HS-27A (cell line): ENCODE data around the gene B4GALT1.

Source experiments
- DNase-seq: peaks from one replicate; pipeline ENCODE4 v3.0.0-alpha.2; 2012; ENCODE audit warnings: low read depth, missing footprints

Gene B4GALT1

DNA sequence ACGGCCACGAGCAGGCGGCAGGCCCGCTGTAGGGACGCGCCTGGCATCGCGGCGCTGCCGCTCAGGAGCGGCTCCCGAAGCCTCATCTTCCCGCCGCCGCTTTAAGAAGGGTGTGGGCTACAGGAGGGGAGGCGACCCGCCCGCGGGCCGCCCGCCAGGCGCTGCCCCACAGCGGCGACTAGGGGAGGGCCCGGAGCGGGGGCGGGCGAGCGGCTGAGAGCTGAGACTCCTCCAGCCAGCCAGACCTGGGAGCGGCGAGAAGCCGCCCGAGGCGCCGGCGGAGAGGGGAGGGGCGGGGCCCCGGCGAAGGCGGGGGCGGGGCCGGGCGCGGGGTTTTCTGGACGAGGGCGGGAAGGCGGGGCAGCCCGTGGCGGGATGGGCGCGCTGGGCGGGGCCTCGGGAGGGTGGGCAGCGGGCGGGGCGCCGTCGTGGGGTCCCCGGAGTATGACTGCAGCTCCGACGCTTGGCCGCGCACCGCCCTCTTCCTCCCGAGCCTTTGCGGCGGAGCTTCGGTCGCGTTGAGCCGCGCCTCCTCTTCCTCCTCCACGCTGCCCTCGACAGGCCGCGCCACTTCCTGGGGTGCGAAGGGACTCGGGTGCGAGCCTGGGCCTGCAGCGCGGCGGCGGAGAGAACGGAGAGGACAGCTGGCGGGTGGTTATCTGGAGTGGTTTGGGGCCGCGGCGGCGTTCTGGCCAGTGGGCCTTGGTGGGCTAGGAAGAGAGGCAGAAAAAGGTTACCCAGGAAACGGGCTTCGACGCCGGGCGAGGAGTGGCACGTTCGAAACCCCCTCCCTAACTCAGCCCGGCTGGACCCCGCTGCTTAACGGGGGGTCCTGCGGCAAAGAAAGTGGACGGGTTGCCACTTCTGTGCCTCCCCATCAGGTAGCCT lies at the start of gene B4GALT1:
Gene B4GALT1 (minus strand): TSS at position 253 of the 888 bp plus-strand sequence. CDS start 167 bp downstream, at position 86.
- peak; percentile 79 for DNase-seq

GRCh38 chr9:33211695-33212393 lies 44.7 kb upstream of the B4GALT1 start:
- no peak for DNase-seq

DNA sequence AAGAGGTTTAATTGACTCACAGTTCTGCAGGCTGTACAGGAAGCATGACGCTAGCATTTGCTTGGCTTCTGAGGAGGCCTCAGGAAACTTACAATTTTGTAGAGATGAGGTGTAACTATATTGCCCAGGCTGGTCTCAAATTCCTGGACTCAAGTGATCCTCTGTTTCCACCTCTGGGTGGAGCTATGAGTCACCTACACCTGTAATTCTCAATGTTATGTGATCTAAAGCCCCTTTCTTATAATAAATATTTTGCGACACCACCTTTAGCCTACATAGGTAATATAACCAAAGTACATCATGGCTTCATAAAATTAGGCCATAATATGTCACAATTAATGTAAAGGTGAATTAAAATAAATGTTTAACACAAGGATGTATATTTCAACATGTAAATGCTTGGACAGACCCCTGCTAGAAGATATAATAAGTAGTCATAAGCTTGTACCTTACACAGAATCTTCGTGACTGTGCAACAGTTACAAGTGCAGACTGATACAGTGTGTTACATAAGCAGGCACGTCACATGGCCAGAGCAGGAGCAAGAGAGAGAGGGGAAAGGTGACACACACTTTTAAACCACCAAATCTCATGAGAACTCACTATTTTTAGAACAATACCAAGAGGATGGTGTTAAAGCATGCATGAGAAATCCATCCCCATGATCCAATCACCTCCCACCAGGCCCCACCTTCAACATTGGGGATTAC lies 43.0 kb upstream of the B4GALT1 start:
- DNase-seq = no peak

DNA sequence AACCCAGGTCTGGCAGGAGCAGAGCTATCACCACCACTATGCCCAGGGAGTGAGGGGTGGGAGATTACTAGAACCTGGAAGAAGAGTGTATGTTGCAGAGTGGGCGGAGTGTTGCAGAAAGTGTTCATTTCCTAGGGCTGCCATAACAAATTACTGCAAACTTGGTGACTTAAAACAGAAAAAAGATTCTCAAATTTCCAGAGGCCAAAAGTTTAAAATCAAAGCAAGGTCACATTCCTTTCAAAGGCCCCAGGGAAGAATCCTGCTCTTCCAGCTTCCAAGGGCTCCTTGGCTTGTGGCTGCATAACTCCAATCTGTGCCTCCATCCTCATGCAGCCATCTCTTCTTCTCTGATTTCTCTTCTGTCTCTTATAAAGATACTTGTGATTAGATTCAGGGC lies 42.3 kb upstream of the B4GALT1 start:
- no peak for DNase-seq

DNA sequence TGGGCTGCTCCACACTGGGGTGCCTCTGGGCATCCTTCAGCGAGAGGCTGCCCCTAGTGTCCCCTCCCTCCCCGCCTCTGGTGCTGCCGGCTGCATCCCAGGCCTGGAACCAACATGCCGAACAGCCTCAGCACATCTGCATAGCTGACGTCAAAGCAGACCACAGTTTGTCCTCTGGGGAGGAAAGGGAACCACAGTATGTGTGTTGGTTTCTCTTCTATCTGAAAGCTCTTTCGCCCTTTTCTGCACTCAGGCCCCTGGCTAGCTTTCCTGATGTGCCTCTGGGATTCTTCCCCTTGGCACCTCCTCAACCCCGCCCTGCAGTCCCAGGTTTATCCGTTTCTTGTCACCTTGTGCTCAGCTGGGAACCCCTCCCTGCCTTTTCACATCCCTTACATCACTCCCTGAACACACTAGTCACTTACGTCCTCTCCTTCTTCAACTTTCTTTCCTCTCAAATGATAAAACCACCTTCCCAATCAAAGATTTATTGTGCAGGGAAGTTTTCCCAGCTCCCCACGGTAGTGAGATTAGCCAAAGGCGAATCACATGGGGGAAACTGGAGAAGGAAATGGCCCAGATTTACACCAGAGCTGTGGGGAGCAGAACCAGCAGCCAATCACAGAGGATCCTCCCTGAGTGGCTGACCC lies 35.5 kb upstream of the B4GALT1 start:
- DNase-seq = no peak

DNA sequence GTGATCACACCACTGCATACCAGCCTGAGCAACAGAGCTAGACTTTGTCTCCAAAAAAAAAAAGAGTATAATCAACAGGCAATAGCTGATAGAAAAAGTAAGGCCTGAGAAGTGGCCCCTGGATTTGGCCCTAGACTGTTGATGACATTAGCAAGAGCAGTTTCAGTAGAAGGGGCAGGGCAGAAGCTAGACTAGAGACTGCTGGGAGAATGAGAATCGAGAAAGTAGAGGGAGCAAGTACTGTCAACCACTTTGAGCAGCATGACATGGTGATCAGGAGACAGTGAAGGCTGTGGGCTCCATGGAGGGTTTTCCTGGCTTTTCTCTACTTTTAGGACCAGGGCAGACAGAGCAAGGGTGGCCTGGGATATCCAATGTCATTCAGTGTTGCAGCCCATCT lies 34.9 kb upstream of the B4GALT1 start:
- no peak for DNase-seq

- no peak for DNase-seq
Measured at GRCh38 chr9:33198165-33198564, 31.0 kb upstream of the B4GALT1 start.

DNA sequence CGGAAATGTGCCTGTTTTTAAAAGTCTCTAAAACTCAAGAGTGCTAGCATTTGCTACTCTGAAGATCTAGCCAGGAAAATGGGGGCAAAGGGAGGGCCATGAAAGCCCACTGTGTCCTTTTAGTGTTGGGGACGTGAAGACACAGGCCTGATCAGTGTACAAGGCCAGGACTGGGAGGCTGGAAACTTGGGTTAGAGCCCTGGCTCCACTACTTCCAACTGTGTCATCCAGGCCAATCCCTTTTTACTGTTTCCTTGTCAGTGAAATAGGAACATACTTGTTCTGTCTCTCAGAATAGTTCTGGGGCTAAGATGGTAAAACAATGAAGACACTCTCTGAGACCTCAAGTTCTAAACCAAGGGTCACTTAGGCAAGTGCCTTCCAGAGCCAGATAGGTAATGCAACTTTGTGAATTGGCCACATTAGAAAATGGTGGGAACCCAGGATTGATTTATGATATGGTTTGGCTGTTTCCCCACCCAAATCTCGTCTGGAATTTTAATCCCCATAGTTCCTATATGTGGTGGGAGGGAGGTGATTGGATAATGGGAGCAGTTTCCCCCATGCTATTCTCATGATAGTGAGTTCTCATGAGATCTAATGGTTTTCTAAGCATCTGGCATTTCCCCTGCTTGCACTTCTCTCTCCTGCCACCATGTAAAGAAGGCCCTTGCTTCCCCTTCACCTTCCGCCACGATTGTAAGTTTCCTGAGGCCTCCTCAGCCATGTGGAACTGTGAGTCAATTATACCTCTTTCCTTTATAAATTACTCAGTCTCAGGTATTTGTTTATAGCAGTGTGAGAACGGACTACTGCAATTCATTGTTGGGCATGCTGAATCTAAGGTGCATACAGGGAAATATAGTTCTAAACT lies 30.4 kb upstream of the B4GALT1 start:
- no peak for DNase-seq

DNA sequence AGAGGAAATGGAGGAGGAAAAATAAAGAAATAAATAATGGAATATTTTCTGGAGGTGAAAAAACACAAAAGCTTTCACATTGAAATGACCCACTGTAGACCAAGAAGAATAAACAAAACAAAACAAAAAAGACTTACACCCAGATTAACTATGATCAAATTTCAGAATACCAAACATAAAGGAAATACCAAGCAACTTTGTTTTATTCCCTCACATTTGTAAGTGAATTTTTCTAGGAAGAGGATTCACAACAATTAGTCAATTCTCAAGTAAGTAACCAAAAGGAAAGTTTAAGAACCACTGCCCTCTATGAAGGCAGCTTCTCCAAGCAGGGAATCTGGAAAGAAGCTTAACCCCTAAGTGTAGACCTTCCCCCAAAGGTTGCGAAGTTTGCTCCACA lies 29.6 kb upstream of the B4GALT1 start:
- DNase-seq = no peak

- no peak for DNase-seq
Measured at GRCh38 chr9:33193818-33194217, 26.7 kb upstream of the B4GALT1 start.

GRCh38 chr9:33192493-33193255 lies 25.5 kb upstream of the B4GALT1 start:
- no peak for DNase-seq

GRCh38 chr9:33190021-33190705 lies 23.0 kb upstream of the B4GALT1 start:
- DNase-seq = no peak

DNA sequence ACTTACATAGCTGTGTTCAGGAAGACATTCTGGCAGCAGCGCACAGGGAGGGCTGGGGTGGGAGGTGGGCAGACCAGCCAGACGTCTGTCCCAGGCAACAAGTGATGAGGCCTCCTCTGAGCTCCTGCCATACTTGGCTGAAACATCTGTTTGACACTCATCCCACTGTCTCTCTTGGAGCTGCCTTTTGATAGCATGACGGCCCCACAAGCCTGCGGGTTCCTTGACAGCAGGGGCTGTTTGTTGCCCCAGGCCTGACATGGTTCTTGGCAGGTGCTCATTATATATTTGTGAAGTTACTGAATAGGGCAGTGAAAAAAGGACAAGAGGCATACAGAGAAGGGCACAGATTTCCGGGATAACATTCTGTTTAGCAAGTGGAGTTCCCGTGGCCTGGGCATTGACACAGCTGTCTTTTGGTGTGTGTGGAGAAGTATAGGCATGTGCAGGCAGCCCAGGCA lies 22.2 kb upstream of the B4GALT1 start:
- no peak for DNase-seq

DNA sequence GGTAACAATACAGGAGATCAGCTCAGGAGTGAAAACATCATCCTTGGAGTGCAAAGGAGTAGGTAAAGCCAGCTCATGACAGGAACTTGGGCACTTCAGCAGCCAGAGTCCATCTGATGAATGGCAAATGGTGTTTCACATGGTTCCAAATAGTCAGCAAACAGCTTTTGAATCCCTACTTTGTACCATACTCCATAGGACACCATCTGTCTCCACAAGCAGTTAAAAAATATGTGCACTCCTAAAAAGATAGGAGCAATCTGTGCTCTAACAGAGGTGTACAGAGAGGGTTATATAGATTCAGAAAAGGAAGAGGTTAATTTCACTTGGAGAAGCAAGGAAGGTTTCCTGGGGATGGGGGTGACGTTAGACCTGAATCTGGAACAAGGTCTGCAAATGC lies 21.6 kb upstream of the B4GALT1 start:
- DNase-seq = no peak

- DNase-seq = no peak
Measured at GRCh38 chr9:33187519-33188218, 20.5 kb upstream of the B4GALT1 start.

DNA sequence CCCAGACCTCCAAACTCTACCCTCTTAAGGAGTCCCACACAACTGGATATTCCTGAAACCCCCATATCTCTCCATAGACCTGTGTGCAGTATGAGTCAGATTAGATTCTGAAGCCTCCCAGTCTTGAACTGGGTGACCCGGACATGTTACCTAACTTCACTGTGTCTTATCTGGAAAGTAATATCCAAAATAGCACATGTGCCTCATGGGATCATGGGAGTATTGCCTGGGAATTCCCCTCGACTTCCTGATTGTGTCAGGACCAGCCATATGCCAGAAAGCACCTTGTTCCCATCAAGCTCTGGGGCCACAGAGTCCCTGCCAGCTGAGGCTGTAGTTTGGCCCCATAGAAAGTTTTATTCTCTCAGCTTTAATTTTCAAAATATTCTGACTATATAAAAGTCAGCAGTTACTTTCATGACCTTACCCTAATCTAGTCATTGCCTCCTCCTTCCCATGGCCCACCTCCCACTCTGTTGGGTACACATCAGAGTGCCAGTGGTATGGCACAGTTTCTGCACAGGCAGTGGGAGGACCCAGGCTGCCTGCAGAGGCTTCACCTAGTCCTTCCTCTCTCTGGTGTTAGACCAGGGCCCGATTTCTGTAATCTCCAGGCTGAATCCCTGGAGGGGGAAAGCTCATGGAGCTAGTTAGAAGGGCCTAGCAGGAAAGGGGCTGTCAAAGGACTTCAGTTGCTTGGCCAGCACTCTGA lies 19.5 kb upstream of the B4GALT1 start:
- no peak for DNase-seq

GRCh38 chr9:33185858-33186257 lies 18.7 kb upstream of the B4GALT1 start:
- no peak for DNase-seq

DNA sequence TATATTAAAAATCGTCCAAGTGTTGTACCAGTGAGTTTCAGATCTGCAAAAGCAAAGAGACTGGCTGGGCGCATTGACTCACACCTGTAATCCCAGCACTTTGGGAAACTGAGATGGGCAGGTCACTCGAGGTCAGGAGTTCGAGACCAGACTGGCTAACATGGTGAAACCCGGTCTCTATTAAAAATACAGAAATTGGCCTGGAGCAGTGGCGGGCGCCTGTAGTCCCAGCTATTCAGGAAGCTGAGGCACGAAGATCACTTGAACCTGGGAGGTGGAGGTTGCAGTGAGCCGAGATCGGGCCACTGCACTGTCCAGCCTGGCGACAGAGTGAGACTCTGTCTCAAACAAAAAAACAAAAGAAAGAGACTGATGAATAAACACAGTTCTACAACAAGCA lies 18.3 kb upstream of the B4GALT1 start:
- no peak for DNase-seq
